GM23338 (cell line): Measurements from ENCODE around the gene MUC5AC. TPM values are rescaled to one million over a fixed set of nuclear protein-coding genes. Genes with fewer than 3 reads are reported as not detected.

Experiments used
- CREB1 ChIP-seq: fragments of 250-450 bp; sonication (Bioruptor Pico); IDR thresholded peaks from 2 replicates; pipeline ENCODE4 v1.5.0; 2020; ENCODE audit warnings: low read depth, mild to moderate bottlenecking, moderate library complexity
- CTCF ChIP-seq, 2 experiments: fragments of 200-600 bp in 1 of 2; sonication (generic) in 1 of 2; conservative IDR thresholded peaks; 2 replicates each; pipeline versions ENCODE4 v1.5.1 to v1.6.1; 2016 to 2017; ENCODE audit warnings: antibody characterized with exemption in 2 of 2, low read depth in 2 of 2, mild to moderate bottlenecking in 2 of 2, moderate library complexity in 1 of 2
- ETS1 ChIP-seq: IDR thresholded peaks from 2 replicates; pipeline ENCODE4 v1.6.1; 2016; ENCODE audit warnings: antibody characterized with exemption
- EZH2 ChIP-seq: fragments of 200-600 bp; sonication (generic); IDR thresholded peaks from one replicate; pipeline ENCODE4 v1.8.0; 2017; ENCODE audit warnings: antibody characterized with exemption, mild to moderate bottlenecking, low read depth; ENCODE audit not compliant: unreplicated experiment
- JUNB ChIP-seq: IDR thresholded peaks from one replicate; pipeline ENCODE4 v1.6.1; 2016; ENCODE audit warnings: antibody characterized with exemption; ENCODE audit not compliant: unreplicated experiment
- NANOG ChIP-seq: IDR thresholded peaks from 2 replicates; pipeline ENCODE4 v1.6.1; 2016; ENCODE audit warnings: antibody characterized with exemption, borderline replicate concordance
- POLR2AphosphoS5 ChIP-seq: IDR thresholded peaks from 2 replicates; pipeline ENCODE4 v1.6.1; 2016; ENCODE audit warnings: antibody characterized with exemption, low read depth
- REST ChIP-seq: IDR thresholded peaks from one replicate; pipeline ENCODE4 v1.6.1; 2018; ENCODE audit warnings: antibody characterized with exemption; ENCODE audit not compliant: unreplicated experiment
- STAT1 ChIP-seq: IDR thresholded peaks from one replicate; pipeline ENCODE4 v1.6.1; 2016; ENCODE audit warnings: antibody characterized with exemption; ENCODE audit not compliant: unreplicated experiment
- ZNF114 ChIP-seq: fragments of 250-450 bp; sonication (Bioruptor Pico); IDR thresholded peaks from 2 replicates; pipeline ENCODE4 v1.5.0; 2020; ENCODE audit warnings: mild to moderate bottlenecking, moderate library complexity
- ZNF331 ChIP-seq: fragments of 250-450 bp; sonication (Bioruptor Pico); IDR thresholded peaks from 2 replicates; pipeline ENCODE4 v1.5.0; 2020; ENCODE audit warnings: low read depth, mild to moderate bottlenecking, moderate library complexity
- polyA plus RNA-seq: library from polyadenylated mRNA; unstranded; fragments of >200 nt; fragmentation: Nextera tagmentation; extraction: Ambion mirVana; gene quantifications from 2 replicates; pipeline ENCODE4 v1.2.1, GENCODE V29; 2016
- total RNA-seq: library from RNA; depleted of rRNA; stranded (reverse); fragments of >200 nt; shearing (Covaris generic); gene quantifications from 2 replicates; pipeline ENCODE4 v1.2.3, GENCODE V29; 2014

Gene MUC5AC
- total and polyA plus RNA-seq, 2 experiments from 2014 or later: not detected

- TF ChIP-seq REST: no peak
- TF ChIP-seq JUNB: no peak
- TF ChIP-seq CTCF (conservative IDR thresholded peaks at IDR 0.05; ENCODE audit: low read depth in 2 of 2): no peak
- no peak for TF ChIP-seq POLR2AphosphoS5
- no peak for TF ChIP-seq STAT1
- TF ChIP-seq EZH2: no peak
- no peak for TF ChIP-seq ZNF331 (CRISPR knock-in tag)
- TF ChIP-seq ETS1: no peak
- TF ChIP-seq ZNF114 (CRISPR knock-in tag): no peak
- no peak for TF ChIP-seq CREB1 (CRISPR knock-in tag)
- TF ChIP-seq NANOG: no peak
Observed at GRCh38 chr11:1174441-1175370, 17.0 kb downstream of the MUC5AC start (continued).
